Stimulated activated CD8-positive, alpha-beta memory T cell treated with anti-CD3 and anti-CD28 coated beads, Interleukin-7, amount 100 ng/mL, for 48 hours (primary cell): Measurements from ENCODE around the gene ADCY4.
"Not testable (repeated sequence)": the region's sequence is repeated elsewhere in the genome, so short reads cannot be mapped to it uniquely, and the experiment has no call there.

ENCODE experiments used
- DNase-seq, 2 donors: peaks; one replicate each; pipeline ENCODE4 v3.0.0-alpha.2; 2020; ENCODE audit warnings: low read depth in 1 of 2; ENCODE audit errors: extremely low read depth in 1 of 2

ADCY4 gene

GRCh38 chr14:24367514-24368211 is 32.8 kb upstream of the ADCY4 start, which contains the start of gene NFATC4:
Gene NFATC4 (plus strand): TSS chr14:24368184. CDS start chr14:24368341, 157 bp downstream.
- no peak for DNase-seq

- peak in 1 of 2 donors; percentile 20 for DNase-seq
Measured at GRCh38 chr14:24366721-24367513, 32.0 kb upstream of the ADCY4 start.

GRCh38 chr14:24366413-24366720 is 31.5 kb upstream of the ADCY4 start:
- no peak for DNase-seq

GRCh38 chr14:24365600-24366412 is 30.9 kb upstream of the ADCY4 start:
- peak; percentile 52 to 69 for DNase-seq

GRCh38 chr14:24364841-24365240 is 30.0 kb upstream of the ADCY4 start:
- no peak for DNase-seq

- no peak for DNase-seq
Measured at GRCh38 chr14:24363401-24363800, 28.5 kb upstream of the ADCY4 start.

- no peak for DNase-seq
Measured at GRCh38 chr14:24362241-24362960, 27.5 kb upstream of the ADCY4 start.

- no peak for DNase-seq
Measured at GRCh38 chr14:24361326-24361725, 26.5 kb upstream of the ADCY4 start.

- no peak for DNase-seq
Measured at GRCh38 chr14:24360281-24360680, 25.4 kb upstream of the ADCY4 start.

- no peak for DNase-seq
Measured at GRCh38 chr14:24356208-24356607, 21.3 kb upstream of the ADCY4 start.

- DNase-seq, result no peak
Measured at GRCh38 chr14:24355009-24355408, 20.1 kb upstream of the ADCY4 start.

- not testable (repeated sequence) for DNase-seq
Measured at GRCh38 chr14:24354482-24354825, 19.6 kb upstream of the ADCY4 start.

GRCh38 chr14:24353559-24354481 is 18.9 kb upstream of the ADCY4 start:
- no peak for DNase-seq

GRCh38 chr14:24351517-24351916 is 16.6 kb upstream of the ADCY4 start:
- DNase-seq, result no peak

GRCh38 chr14:24349742-24350141 is 14.9 kb upstream of the ADCY4 start:
- DNase-seq, result no peak

GRCh38 chr14:24348186-24348585 is 13.3 kb upstream of the ADCY4 start:
- DNase-seq, result no peak

- DNase-seq, result no peak
Measured at GRCh38 chr14:24347134-24347533, 12.3 kb upstream of the ADCY4 start.

GRCh38 chr14:24343795-24344660 is 9.2 kb upstream of the ADCY4 start:
- no peak for DNase-seq

GRCh38 chr14:24342889-24343288 is 8.0 kb upstream of the ADCY4 start:
- no peak for DNase-seq
